ENCODE results near the gene KCNIP4. TPM values are rescaled to one million over a fixed set of nuclear protein-coding genes. Genes with fewer than 3 reads are reported as not detected.

The KCNIP4 gene
- total RNA-seq, 1 donor from 2014 or later: 6.2 TPM

- Mint-ChIP-seq H3K36me3 (no peaks in the 10 kb centered on the region), H3K9me3 (no peaks in the 10 kb centered on the region), H3K27ac (no peak overlapping the region), H3K27me3 (no peaks in the 10 kb centered on the region), H3K4me3 (no peak overlapping the region), H3K4me1 (ENCODE audit: unreplicated experiment) (peaks cover 10% of the 10 kb centered on the region)
- TF ChIP-seq, protein P1, sequence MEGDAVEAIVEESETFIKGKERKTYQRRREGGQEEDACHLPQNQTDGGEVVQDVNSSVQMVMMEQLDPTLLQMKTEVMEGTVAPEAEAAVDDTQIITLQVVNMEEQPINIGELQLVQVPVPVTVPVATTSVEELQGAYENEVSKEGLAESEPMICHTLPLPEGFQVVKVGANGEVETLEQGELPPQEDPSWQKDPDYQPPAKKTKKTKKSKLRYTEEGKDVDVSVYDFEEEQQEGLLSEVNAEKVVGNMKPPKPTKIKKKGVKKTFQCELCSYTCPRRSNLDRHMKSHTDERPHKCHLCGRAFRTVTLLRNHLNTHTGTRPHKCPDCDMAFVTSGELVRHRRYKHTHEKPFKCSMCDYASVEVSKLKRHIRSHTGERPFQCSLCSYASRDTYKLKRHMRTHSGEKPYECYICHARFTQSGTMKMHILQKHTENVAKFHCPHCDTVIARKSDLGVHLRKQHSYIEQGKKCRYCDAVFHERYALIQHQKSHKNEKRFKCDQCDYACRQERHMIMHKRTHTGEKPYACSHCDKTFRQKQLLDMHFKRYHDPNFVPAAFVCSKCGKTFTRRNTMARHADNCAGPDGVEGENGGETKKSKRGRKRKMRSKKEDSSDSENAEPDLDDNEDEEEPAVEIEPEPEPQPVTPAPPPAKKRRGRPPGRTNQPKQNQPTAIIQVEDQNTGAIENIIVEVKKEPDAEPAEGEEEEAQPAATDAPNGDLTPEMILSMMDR (conservative IDR thresholded peaks at IDR 0.05): no peak
- no peak for DNase-seq (ENCODE audit: extremely low spot score, unreplicated experiment)
These were observed 1032.5 kb downstream of the KCNIP4 start for GRCh38 chr4:20916106-20916505.

GRCh38 chr4:20904966-20905365, 1043.6 kb downstream of the KCNIP4 start:
- H3K4me1 Mint-ChIP-seq (ENCODE audit: unreplicated experiment): peaks cover 5% of the 10 kb centered on the region
- no peaks in the 10 kb centered on the region for H3K9me3 Mint-ChIP-seq
- TF ChIP-seq, protein P1 (conservative IDR thresholded peaks at IDR 0.05): no peak
- H3K4me3 Mint-ChIP-seq: no peak overlapping the region
- H3K27me3 Mint-ChIP-seq: peaks cover 4% of the 10 kb centered on the region
- H3K27ac Mint-ChIP-seq: no peak overlapping the region
- DNase-seq (ENCODE audit: extremely low spot score, unreplicated experiment): no peak
- no peaks in the 10 kb centered on the region for H3K36me3 Mint-ChIP-seq

DNA sequence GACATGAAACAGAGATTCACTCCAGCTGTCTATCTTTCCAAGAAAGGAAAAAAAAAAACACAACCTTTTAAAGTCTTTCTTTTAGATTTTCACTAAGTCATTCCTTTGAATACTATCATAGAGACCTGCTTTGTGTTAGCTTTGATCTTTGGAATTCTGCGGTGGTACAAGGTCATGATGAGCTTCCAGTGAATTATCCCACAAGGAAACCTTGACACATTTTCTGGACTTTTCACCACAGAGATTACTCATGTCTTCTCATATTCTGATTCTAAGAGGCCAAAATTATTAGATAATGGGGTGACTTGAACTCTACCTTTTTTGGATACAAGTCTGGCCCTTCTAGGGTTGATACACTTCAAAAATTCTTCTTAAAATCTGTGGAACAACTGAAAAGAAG, 1046.7 kb downstream of the KCNIP4 start:
- Mint-ChIP-seq H3K4me3 (no peak overlapping the region), H3K4me1 (ENCODE audit: unreplicated experiment) (peaks cover 5% of the 10 kb centered on the region), H3K27me3 (peaks cover 4% of the 10 kb centered on the region), H3K36me3 (no peaks in the 10 kb centered on the region), H3K27ac (no peak overlapping the region), H3K9me3 (no peaks in the 10 kb centered on the region)
- DNase-seq (ENCODE audit: extremely low spot score, unreplicated experiment): no peak
- TF ChIP-seq, protein P1 (conservative IDR thresholded peaks at IDR 0.05): no peak

GRCh38 chr4:20899591-20899990, 1049.0 kb downstream of the KCNIP4 start:
- Mint-ChIP-seq H3K27me3 (no peaks in the 10 kb centered on the region), H3K27ac (no peak overlapping the region), H3K4me1 (ENCODE audit: unreplicated experiment) (peaks cover 5% of the 10 kb centered on the region)

DNA sequence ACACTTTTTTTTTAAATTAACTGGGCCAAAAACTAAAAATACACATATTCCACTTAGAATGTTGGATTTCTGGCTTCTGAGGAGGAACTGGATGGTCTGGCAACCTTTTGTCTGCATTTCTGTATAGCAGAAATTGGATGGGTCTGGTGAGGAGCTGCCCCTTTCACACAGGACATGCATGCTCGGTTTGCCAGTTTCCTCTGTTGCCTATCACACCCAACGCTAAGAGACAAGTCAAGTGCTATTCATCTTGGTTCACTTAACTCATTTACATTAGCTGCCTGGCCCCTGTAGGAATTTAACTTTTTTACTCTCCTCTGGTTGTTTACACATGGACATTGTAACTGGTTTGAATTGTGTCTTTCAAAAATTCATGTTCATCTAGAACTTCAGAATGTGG, 1052.6 kb downstream of the KCNIP4 start:
- H3K36me3 Mint-ChIP-seq: no peaks in the 10 kb centered on the region
- peaks cover 5% of the 10 kb centered on the region for H3K4me1 Mint-ChIP-seq (ENCODE audit: unreplicated experiment)
- no peaks in the 10 kb centered on the region for H3K9me3 Mint-ChIP-seq
- no peak for DNase-seq (ENCODE audit: extremely low spot score, unreplicated experiment)
- H3K27ac Mint-ChIP-seq: no peak overlapping the region
- TF ChIP-seq, protein P1 (conservative IDR thresholded peaks at IDR 0.05): no peak
- no peaks in the 10 kb centered on the region for H3K27me3 Mint-ChIP-seq
- H3K4me3 Mint-ChIP-seq: no peak overlapping the region

More at GRCh38 chr4:20899591-20899990, 1049.0 kb downstream of the KCNIP4 start:
- TF ChIP-seq, protein P1 (conservative IDR thresholded peaks at IDR 0.05): no peak
- no peak for DNase-seq (ENCODE audit: extremely low spot score, unreplicated experiment)
- Mint-ChIP-seq H3K4me3 (no peak overlapping the region), H3K36me3 (no peaks in the 10 kb centered on the region), H3K9me3 (no peaks in the 10 kb centered on the region)

DNA sequence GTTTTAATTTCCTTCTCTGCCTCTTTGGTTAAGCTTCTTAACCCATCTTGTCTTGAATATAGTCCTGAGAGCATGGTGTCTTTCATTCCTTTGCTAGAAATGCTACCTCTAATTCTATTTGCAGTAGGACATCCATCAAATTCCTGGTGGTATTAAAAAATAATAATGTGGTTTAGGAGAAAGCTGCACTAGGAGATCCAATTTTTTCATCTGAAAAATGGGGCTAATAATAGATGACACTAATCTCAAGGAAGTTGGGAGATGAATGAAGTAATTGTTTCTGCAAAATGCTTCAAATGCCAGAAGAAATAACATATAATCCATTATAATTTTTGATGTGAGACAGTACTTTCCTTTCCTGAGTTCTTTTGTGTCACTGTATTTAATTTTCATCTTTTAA, 1053.4 kb downstream of the KCNIP4 start:
- DNase-seq (ENCODE audit: extremely low spot score, unreplicated experiment): no peak
- H3K27ac Mint-ChIP-seq: no peak overlapping the region
- no peaks in the 10 kb centered on the region for H3K27me3 Mint-ChIP-seq
- H3K4me1 Mint-ChIP-seq (ENCODE audit: unreplicated experiment): no peaks in the 10 kb centered on the region
- H3K9me3 Mint-ChIP-seq: no peaks in the 10 kb centered on the region
- TF ChIP-seq, protein P1 (conservative IDR thresholded peaks at IDR 0.05): no peak
- no peak overlapping the region for H3K4me3 Mint-ChIP-seq
- H3K36me3 Mint-ChIP-seq: no peaks in the 10 kb centered on the region
